Brain microvascular endothelial cell (primary cell): ENCODE measurements around the gene AQP7.

Source experiments
- DNase-seq: peaks from one replicate; pipeline ENCODE4 v3.0.0-alpha.2; 2020
- H3K27ac ChIP-seq: fragments of 250-450 bp; sonication (Bioruptor Pico); 2 replicates; pipeline ENCODE4 v1.5.1; 2020; ENCODE audit warnings: mild to moderate bottlenecking, moderate library complexity
- H3K27me3 ChIP-seq: fragments of 250-450 bp; sonication (Bioruptor Pico); replicated peaks from 2 replicates; pipeline ENCODE4 v1.5.1; 2020; ENCODE audit warnings: mild to moderate bottlenecking
- H3K36me3 ChIP-seq: fragments of 250-450 bp; sonication (Bioruptor Pico); replicated peaks from 2 replicates; pipeline ENCODE4 v1.5.1; 2020; ENCODE audit warnings: mild to moderate bottlenecking
- H3K4me3 ChIP-seq: 2 replicates; pipeline ENCODE4 v1.5.1; 2011; ENCODE audit warnings: low read depth, mild to moderate bottlenecking, control low read depth, low read length, moderate library complexity
- in situ Hi-C: cut with HindIII; loops from 2 replicates; pipeline ENCODE4 v1.10.0; 2017; ENCODE audit warnings: low sequenced_read_pairs, low pct_ligation_motif_present
- TF ChIP-seq, protein P1 (sequence below): IDR thresholded peaks from 2 replicates; pipeline ENCODE4 v1.5.1; 2011; ENCODE audit warnings: low read depth, mild to moderate bottlenecking, moderate library complexity, low read length, control low read depth, inconsistent platforms; ENCODE audit errors: missing control alignments

Gene AQP7

DNA sequence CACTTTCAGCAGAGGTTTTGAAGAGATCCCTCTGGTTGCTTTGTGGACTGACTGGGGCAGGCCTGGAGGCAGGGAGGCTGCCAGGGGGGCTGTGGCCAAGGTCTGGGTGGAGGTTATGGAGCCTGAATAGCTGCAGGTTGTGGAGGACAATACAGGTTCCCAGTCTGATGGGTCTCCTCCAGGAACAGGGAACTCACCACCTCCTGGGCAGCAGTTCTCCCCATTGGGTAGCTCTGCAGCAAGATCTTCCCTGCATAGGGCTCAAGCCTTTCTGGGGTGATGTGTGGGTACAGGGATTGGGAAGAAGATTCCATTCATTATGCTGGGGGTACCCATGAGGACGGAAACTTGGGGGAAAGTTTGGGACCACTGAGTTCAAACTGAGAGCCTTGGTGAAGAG, 38.2 kb upstream of the AQP7 start:
- in situ Hi-C loops = no loop called here
- Histone ChIP-seq H3K4me3 (no peak overlapping the region), H3K27ac (no peak overlapping the region), H3K36me3 (no peaks in the 10 kb centered on the region), H3K27me3 (peaks cover 2% of the 10 kb centered on the region)
- TF ChIP-seq, protein P1, sequence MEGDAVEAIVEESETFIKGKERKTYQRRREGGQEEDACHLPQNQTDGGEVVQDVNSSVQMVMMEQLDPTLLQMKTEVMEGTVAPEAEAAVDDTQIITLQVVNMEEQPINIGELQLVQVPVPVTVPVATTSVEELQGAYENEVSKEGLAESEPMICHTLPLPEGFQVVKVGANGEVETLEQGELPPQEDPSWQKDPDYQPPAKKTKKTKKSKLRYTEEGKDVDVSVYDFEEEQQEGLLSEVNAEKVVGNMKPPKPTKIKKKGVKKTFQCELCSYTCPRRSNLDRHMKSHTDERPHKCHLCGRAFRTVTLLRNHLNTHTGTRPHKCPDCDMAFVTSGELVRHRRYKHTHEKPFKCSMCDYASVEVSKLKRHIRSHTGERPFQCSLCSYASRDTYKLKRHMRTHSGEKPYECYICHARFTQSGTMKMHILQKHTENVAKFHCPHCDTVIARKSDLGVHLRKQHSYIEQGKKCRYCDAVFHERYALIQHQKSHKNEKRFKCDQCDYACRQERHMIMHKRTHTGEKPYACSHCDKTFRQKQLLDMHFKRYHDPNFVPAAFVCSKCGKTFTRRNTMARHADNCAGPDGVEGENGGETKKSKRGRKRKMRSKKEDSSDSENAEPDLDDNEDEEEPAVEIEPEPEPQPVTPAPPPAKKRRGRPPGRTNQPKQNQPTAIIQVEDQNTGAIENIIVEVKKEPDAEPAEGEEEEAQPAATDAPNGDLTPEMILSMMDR = no peak
- DNase-seq = no peak

DNA sequence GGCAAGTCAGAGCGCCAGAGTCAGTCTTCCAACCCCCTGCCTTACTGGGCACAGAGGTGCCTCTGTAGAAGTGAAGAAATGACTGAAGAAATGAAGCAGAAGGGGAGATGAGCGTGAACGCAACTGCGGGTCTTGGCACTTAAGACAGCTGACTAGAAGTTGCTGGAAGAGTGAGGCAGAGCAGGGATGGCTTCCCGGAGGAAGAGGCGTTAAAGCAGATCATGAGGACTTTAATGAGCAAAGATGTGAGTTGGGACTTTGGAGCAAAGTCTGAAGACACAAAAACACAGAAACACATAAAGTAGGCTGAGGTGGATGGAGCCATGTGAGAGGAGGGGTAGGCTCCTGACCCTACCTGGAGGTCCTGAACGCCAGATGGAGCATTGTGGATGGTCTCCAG, 37.8 kb upstream of the AQP7 start:
- DNase-seq = no peak
- in situ Hi-C loops = no loop called here
- H3K36me3 ChIP-seq = no peaks in the 10 kb centered on the region
- H3K27me3 ChIP-seq = peaks cover 6% of the 10 kb centered on the region
- H3K4me3 ChIP-seq = no peak overlapping the region
- TF ChIP-seq, protein P1 = no peak
- no peak overlapping the region for H3K27ac ChIP-seq

DNA sequence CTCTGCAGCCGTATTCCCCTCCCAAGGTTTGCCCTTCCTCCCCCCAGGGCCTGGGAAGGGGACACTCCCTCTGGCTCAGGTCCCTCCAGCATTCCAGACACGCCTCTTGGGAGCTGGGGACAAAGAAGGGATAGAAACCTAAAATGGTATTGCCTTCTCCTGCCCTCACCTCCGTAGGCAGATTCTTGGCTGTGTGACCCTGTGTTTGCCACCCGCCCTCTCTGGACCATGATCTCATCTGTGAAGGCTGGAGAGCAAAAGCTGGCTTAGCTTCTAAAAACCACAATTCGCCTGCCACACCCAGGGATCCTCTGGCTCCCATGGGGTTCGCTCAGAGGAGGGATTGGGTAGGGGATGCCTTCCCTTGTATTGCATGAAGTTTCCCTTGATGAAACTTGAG, 37.4 kb upstream of the AQP7 start:
- in situ Hi-C loops = no loop called here

DNA sequence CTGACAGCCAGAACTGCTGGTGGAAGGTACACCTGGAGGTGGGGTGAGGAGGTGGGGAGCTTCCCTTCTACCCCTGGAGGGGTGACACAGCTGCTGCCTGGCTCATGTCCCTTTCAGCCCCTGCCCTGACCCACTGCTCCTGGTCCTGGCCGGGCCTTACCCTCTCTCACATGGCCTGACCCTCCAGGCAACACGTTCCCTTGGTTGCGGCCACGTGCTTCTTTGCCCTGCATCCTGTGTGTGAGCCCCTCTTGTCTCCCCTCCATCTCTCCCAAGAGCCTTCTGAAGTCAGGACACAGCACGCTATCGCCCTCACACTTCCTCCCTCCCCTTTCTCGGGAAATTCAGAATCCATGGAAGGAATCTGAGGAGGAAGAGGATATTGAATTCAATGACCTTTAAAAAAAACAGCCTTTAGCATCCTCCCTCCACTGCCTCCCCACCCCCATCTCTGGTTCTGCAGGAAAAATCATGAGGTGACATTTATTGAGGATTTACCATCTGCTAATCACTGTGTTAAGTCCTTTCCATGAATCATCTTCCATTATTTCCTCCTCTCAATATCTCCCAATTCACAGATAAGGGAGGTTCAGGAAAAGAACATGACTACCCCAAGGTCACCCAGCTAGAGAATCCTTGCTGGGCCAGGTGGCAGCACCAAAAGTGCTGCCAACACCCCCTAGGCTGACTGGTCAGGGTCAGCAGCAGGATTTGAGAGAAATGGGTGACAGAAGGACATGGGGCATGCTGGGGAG, 36.7 kb upstream of the AQP7 start:
- Histone ChIP-seq H3K36me3 (no peaks in the 10 kb centered on the region), H3K4me3 (no peak overlapping the region), H3K27ac (no peak overlapping the region), H3K27me3 (peaks cover 8% of the 10 kb centered on the region)
- TF ChIP-seq, protein P1 = no peak
- no peak for DNase-seq
- in situ Hi-C loops = no loop called here

More for the DNA sequence above, 37.4 kb upstream of the AQP7 start:
- TF ChIP-seq, protein P1 = no peak
- H3K27me3 ChIP-seq = peaks cover 8% of the 10 kb centered on the region
- no peaks in the 10 kb centered on the region for H3K36me3 ChIP-seq
- no peak overlapping the region for H3K27ac ChIP-seq
- DNase-seq = no peak
- H3K4me3 ChIP-seq = no peak overlapping the region

DNA sequence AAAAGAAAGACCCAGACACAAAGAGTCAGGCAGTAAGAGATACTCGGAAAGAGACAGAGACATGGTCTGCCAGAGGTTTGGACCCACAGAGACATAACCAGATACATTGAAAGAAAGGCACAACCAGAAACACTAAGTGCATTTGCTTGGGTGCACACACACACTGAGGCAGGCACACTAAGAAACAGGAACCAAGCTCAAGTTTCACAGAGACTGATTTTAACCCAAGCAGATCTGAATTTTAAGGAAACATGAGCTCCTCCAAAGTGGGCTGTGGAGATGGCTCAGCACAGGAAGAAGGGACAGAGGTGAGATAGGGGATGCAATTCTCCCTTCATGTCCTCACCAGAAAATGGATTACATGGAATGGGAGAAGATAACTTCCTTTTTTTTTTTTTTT, 35.5 kb upstream of the AQP7 start:
- no peak overlapping the region for H3K4me3 ChIP-seq
- no peaks in the 10 kb centered on the region for H3K36me3 ChIP-seq
- in situ Hi-C loops = no loop called here
- H3K27ac ChIP-seq = no peak overlapping the region
- peaks cover 8% of the 10 kb centered on the region for H3K27me3 ChIP-seq
- DNase-seq = no peak
- TF ChIP-seq, protein P1 = no peak

DNA sequence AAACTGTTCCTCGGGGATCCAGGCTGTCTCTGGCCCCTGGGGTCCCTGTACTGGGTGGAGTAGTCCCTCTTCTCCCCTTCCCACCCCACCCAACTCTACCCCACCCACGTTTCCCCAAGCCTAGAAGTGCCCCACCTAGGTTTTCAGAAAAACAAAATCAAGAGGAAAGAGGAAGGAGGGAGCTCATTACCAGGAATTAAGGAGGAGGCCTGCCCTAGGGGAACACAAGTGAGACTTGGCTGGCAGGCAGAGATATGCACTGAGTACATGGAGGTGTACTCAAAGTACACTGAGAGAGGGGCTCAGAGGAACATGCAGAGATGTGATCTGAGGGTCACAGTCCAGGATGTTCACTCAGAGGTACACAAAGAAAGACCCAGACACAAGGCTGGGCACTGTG, 34.8 kb upstream of the AQP7 start:
- in situ Hi-C loops = no loop called here
- no peak overlapping the region for H3K27ac ChIP-seq
- TF ChIP-seq, protein P1 = no peak
- DNase-seq = no peak
- peaks cover 8% of the 10 kb centered on the region for H3K27me3 ChIP-seq
- H3K36me3 ChIP-seq = no peaks in the 10 kb centered on the region
- no peak overlapping the region for H3K4me3 ChIP-seq
